Measurements from ENCODE around the gene IGLL5.
"Not testable (repeated sequence)": the region's sequence is repeated elsewhere in the genome, so short reads cannot be mapped to it uniquely, and the experiment has no call there.

The IGLL5 gene

GRCh38 chr22:22884888-22885840 lies 2.5 kb upstream of the IGLL5 start:
- no peak for DNase-seq

- DNase-seq, result no peak
Observed at GRCh38 chr22:22886546-22886945, 1.1 kb upstream of the IGLL5 start.

- DNase-seq, result no peak
Observed at GRCh38 chr22:22888571-22889353, 1.1 kb downstream of the IGLL5 start.

- DNase-seq, result no peak
Observed at GRCh38 chr22:22890085-22890484, 2.5 kb downstream of the IGLL5 start.

- no peak for DNase-seq
Observed at GRCh38 chr22:22891139-22891621, 3.6 kb downstream of the IGLL5 start.

GRCh38 chr22:22892096-22893052 lies 4.8 kb downstream of the IGLL5 start:
- no peak for DNase-seq

GRCh38 chr22:22893077-22893805 lies 5.6 kb downstream of the IGLL5 start:
- DNase-seq, result no peak

- DNase-seq, result no peak
Observed at GRCh38 chr22:22893891-22894739, 6.5 kb downstream of the IGLL5 start.

- DNase-seq, result no peak
Observed at GRCh38 chr22:22894740-22895731, 7.4 kb downstream of the IGLL5 start.

GRCh38 chr22:22895776-22896445 lies 8.3 kb downstream of the IGLL5 start:
- DNase-seq, result no peak

GRCh38 chr22:22896601-22897000 lies 9.0 kb downstream of the IGLL5 start:
- DNase-seq, result no peak

- no peak for DNase-seq
Observed at GRCh38 chr22:22897091-22897490, 9.5 kb downstream of the IGLL5 start.

GRCh38 chr22:22897947-22898346 lies 10.3 kb downstream of the IGLL5 start:
- no peak for DNase-seq

GRCh38 chr22:22898411-22898950 lies 10.9 kb downstream of the IGLL5 start:
- DNase-seq, result peak; percentile 67

GRCh38 chr22:22899342-22900080 lies 11.9 kb downstream of the IGLL5 start:
- DNase-seq, result not testable (repeated sequence)

GRCh38 chr22:22900527-22901205 lies 13.1 kb downstream of the IGLL5 start:
- not testable (repeated sequence) for DNase-seq

- DNase-seq, result no peak
Observed at GRCh38 chr22:22901578-22902218, 14.1 kb downstream of the IGLL5 start.

Measured in NCI-H146 (cell line).